H1 (cell line): ENCODE data around the gene TRIM24.

ENCODE experiments used
- CHD7 ChIP-seq: fragments of 300-600 bp; sonication (generic); IDR thresholded peaks from 2 replicates; pipeline ENCODE4 v1.7.1; 2012; ENCODE audit warnings: low read length, moderate library complexity, mild to moderate bottlenecking, inconsistent platforms; ENCODE audit not compliant: insufficient replicate concordance
- CREB1 ChIP-seq: IDR thresholded peaks from 2 replicates; pipeline ENCODE4 v1.6.1; 2012; ENCODE audit warnings: inconsistent platforms
- EZH2 ChIP-seq: fragments of 200-600 bp; sonication (generic); IDR thresholded peaks from 2 replicates; pipeline ENCODE4 v1.7.1; 2012; ENCODE audit warnings: low read depth, mild to moderate bottlenecking, moderate library complexity, low read length, inconsistent platforms; ENCODE audit not compliant: severe bottlenecking
- JUN ChIP-seq: IDR thresholded peaks from 2 replicates; pipeline ENCODE4 v1.6.1; 2011; ENCODE audit warnings: low read depth, mild to moderate bottlenecking, improper control_type of control experiment, low read length
- KDM1A ChIP-seq: fragments of 200-600, 300-600 bp; sonication (generic); IDR thresholded peaks from 2 replicates; pipeline ENCODE4 v1.7.1; 2016; ENCODE audit warnings: mild to moderate bottlenecking, low read length, borderline replicate concordance
- POLR2A ChIP-seq, 2 experiments: IDR thresholded peaks; 1 replicate in 1 of 2; 2 replicates in 1 of 2; pipeline ENCODE4 v1.6.1; 2011; ENCODE audit warnings: low read depth in 2 of 2, low read length in 2 of 2, mild to moderate bottlenecking in 2 of 2; ENCODE audit errors: control extremely low read depth in 1 of 2
- POLR2AphosphoS5 ChIP-seq: IDR thresholded peaks from 2 replicates; pipeline ENCODE4 v1.6.1; 2011; ENCODE audit warnings: low read depth, low read length
- RAD21 ChIP-seq, 2 experiments: IDR thresholded peaks in 1 of 2; conservative IDR thresholded peaks in 1 of 2; 2 replicates each; pipeline ENCODE4 v1.6.1; 2011; ENCODE audit warnings: low read depth in 2 of 2, low read length in 2 of 2, improper control_type of control experiment in 1 of 2, inconsistent platforms in 1 of 2, mild to moderate bottlenecking in 1 of 2, moderate library complexity in 1 of 2
- RFX5 ChIP-seq: IDR thresholded peaks from 2 replicates; pipeline ENCODE4 v1.6.1; 2011; ENCODE audit warnings: low read depth, low read length, improper control_type of control experiment, borderline replicate concordance
- SUZ12 ChIP-seq: fragments of 200-600 bp; sonication (generic); IDR thresholded peaks from 2 replicates; pipeline ENCODE4 v1.6.1; 2012; ENCODE audit warnings: mild to moderate bottlenecking, inconsistent platforms, low read length, moderate library complexity, mixed read lengths
- TAF1 ChIP-seq: IDR thresholded peaks from 2 replicates; pipeline ENCODE4 v1.6.1; 2011; ENCODE audit warnings: mild to moderate bottlenecking, low read depth, low read length
- TF ChIP-seq, protein P1 (sequence below), 3 experiments: IDR thresholded peaks; 1 replicate in 2 of 3; 2 replicates in 1 of 3; pipeline versions ENCODE4 v1.5.1 to v1.6.1; 2011; ENCODE audit warnings: low read length in 3 of 3, mild to moderate bottlenecking in 3 of 3, inconsistent platforms in 2 of 3, low read depth in 1 of 3, moderate library complexity in 1 of 3; ENCODE audit not compliant: insufficient read depth in 1 of 3; ENCODE audit errors: control extremely low read depth in 1 of 3

GRCh38 chr7:138546064-138546619, 86.1 kb downstream of the TRIM24 start:
- TF ChIP-seq, protein P1, sequence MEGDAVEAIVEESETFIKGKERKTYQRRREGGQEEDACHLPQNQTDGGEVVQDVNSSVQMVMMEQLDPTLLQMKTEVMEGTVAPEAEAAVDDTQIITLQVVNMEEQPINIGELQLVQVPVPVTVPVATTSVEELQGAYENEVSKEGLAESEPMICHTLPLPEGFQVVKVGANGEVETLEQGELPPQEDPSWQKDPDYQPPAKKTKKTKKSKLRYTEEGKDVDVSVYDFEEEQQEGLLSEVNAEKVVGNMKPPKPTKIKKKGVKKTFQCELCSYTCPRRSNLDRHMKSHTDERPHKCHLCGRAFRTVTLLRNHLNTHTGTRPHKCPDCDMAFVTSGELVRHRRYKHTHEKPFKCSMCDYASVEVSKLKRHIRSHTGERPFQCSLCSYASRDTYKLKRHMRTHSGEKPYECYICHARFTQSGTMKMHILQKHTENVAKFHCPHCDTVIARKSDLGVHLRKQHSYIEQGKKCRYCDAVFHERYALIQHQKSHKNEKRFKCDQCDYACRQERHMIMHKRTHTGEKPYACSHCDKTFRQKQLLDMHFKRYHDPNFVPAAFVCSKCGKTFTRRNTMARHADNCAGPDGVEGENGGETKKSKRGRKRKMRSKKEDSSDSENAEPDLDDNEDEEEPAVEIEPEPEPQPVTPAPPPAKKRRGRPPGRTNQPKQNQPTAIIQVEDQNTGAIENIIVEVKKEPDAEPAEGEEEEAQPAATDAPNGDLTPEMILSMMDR (IDR thresholded peaks at IDR 0.05; ENCODE audit: control extremely low read depth in 1 of 3, insufficient read depth in 1 of 3, low read depth in 1 of 3, low read length in 3 of 3): no peak
- TF ChIP-seq KDM1A (no peak), RFX5 (no peak), POLR2A (IDR thresholded peaks at IDR 0.05; ENCODE audit: control extremely low read depth in 1 of 2, low read depth in 2 of 2, low read length in 2 of 2) (no peak), POLR2AphosphoS5 (no peak), CHD7 (no peak), TAF1 (no peak), SUZ12 (no peak), RAD21 (IDR thresholded peaks at IDR 0.05 in 1 of 2, conservative IDR thresholded peaks at IDR 0.05 in 1 of 2; ENCODE audit: low read depth in 2 of 2, low read length in 2 of 2) (no peak), JUN (no peak), CREB1 (no peak), EZH2 (no peak)
